Stimulated activated CD8-positive, alpha-beta memory T cell treated with anti-CD3 and anti-CD28 coated beads, Interleukin-12 subunit alpha, Interleukin-12 subunit beta, amount 100 ng/mL, for 24 hours (primary cell): ENCODE data around the gene SH2D7.

ENCODE experiments used
- DNase-seq: peaks from one replicate; pipeline ENCODE4 v3.0.0-alpha.2; 2020; ENCODE audit errors: extremely low read depth

The SH2D7 gene

DNA sequence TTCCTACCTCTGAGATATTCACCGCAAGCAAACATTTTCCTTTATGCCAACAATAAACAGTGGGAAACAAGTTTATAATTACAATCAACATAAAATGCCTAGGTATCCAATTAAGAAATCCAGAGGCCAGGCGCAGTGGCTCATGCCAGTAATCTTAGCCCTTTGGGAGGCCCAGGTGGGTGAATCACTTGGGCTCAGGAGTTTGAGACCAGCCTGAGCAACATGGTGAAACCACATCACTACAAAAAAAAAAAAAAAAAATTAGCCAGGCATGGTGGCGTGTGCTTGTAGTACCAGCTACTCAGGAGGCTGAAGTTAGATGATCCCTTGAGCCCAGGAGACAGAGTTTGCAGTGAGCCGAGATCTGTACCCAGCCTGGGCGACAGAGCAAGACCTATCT is 32.1 kb upstream of the SH2D7 start:
- no peak for DNase-seq

DNA sequence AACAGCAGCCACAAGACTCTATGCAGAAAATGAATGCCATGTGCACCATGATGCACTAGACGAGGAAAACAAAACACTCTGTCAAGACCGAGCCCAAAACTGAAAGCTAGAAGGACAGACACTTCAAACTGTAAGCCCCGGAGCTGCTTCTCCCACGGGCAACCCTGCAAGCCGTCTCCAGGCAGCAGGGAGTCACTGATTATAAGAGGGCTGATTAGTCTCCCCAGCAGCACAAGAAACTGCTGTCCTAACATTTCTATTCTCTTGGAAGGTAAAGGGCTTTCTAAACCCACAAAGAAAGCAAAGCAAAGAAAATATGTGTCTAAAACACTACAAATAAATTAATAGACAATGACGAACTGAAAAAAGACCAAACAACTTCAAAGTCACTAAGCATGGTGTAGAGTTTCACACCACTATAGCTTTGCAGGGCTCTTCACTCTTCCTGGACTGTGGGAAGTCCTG is 30.4 kb upstream of the SH2D7 start:
- DNase-seq, result no peak

DNA sequence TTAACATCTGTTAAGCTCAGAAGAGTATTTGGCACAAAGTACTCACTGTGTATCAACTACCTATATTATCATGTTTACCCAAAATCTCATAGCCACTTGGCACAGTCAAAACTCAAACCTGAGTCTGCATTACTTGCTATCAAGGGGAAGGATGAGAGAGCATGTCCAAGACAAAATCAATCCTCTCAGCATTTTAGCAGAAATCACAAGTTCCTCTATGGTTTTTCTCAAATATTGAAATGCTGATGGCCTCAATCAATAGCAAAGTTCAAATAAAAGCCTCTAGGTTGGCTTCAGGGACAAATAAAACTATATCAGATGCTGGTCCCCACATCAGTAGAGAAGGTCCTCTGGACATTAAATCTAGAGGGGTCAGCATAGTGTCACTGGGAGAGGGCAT is 29.1 kb upstream of the SH2D7 start:
- DNase-seq, result no peak

DNA sequence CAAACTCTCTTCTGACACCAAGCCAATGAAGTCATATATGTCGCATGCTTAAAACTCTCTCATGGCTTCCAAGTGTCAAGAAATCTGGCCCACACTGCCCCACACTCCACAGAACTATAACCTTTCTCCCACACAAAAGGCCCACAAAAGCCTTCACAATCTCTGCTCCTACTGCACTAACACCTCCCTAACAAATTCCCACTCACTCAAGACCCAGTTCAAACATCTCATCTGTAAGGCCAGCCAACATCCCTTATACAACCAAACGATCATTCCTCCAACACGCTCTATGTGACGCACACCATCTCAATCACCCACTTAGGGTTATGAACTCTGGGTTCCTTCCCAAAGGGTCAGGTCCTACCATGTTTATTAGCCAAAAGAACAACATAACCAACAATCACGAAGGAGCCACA is 28.4 kb upstream of the SH2D7 start:
- no peak for DNase-seq

DNA sequence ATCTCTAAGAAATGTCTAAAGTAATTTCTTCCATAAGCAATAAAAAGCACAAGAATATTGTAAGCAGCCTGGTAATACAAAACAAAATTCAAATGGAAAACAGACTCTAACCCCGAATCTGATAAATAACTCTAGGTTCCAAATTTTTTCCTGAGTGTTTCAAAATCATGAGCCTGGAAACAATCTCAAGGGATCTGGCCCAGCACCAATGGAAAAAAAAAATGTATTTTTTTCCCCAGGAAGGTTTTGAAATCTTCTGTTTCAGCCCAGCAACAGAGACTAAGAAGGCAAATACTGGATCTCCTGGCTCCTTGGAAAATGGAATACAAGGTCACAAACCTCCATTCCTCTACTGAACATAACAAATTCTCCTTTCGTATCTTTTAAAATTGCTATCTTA is 27.8 kb upstream of the SH2D7 start:
- no peak for DNase-seq

DNA sequence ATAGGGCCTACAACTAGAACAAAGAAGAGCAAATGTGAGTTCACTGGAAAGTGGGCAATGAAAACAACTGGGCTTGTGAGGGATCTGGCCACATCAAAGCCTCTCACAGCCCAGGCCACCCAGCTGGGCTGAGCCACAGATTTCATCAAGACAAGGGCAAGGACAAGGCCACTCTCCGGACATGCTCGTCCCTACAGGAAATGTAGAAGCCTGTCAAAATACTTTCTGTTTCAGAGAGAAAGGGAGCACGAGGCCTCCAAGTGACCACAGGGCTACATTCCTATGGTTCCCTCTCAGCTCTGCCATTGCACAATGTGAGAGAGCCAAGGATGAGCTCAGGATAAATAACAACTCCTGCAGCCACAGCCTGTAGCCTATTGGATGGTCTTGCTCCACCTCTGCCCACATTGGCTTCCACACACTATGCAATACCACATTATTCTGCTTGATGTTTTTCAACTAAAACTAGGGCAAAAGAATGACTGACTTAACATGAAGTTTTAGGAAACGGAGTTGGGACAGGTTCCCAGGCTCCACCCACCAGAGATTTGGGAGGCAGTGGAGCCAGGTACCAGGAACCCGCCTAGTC is 27.0 kb upstream of the SH2D7 start:
- no peak for DNase-seq

DNA sequence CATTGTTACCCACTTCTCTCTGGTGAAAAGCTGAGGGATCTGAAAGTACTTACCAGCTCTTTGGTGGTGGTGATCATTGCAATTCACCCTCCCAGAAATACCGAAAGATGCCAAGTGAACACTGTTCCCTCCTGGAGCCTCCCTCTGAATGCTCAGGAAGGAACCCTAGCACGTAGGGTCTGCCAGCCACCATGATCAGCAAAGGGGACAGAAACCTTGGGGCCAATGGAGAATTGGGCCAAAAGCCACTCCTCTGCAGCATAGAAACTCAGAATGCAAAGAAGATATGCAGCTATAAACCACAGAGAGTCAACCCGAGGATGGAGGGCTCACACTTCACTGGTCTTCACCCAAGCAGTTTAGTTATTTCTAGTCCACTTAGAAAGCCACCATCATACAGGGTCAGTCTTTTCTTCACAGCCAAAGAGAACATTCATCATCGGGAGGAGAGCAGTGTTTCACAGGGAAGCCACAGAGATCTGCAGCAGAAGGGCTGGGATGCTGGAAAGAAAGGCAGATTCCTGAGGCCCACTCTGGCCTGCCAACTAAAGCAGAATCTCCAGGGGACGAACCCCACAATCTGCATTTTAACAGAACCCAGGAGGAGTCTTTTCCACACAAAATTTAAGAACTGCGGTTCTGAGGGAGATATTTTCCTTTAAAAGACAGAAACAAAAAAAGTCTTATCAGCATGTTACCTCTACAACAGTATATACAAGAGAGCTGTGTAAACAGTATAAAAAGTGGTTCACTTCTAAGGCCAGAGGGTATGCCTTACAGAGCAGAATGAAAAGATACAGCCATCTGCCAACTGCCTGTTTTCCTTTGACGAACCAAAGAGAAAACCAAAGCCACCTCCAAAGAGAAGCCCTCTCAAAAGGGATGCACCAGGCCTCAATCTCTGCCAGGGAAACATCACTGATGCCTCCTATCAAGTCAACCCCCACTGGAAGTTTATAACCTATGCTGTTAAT is 26.1 kb upstream of the SH2D7 start:
- DNase-seq, result no peak

DNA sequence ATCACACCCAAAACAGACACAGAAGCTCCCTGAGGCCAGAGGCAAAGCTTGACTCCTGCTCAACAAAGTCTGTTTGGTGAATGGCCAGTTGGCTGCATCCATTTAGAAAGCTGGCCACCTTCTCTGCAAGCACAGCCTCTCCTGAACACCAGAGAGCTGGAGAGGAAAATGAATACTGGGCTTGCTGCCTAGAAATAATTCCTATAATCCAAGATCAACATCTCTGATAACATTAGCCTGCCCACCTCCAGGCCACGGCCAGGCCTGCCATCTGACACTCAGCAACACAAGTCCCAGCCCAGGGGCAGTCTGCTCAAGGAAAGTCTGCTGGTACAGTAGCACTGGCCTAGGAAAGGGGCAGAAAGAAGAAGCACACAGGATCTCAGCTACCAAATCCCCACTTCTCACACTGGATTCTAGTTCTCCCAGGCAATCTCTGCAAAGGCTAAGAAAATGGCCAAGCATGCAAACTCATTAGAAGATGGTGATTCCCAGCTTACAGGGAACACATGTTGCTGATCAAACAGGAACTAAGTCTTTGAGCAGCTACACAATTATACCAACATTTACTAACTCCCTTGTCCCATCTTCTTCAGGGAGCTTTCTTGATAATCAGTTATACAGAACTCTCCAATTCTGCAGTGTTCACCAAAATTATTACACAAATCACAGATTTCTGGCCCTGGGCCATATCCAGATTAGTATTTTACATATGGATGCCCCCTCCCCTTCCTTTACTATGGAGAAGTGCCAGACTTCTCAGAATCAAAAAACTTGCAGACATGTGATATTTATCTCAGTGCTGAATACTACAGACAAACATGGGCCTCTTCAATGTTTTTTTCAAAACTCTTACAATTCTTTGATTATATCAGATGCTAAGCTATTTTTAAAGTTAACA is 24.8 kb upstream of the SH2D7 start:
- DNase-seq, result no peak

DNA sequence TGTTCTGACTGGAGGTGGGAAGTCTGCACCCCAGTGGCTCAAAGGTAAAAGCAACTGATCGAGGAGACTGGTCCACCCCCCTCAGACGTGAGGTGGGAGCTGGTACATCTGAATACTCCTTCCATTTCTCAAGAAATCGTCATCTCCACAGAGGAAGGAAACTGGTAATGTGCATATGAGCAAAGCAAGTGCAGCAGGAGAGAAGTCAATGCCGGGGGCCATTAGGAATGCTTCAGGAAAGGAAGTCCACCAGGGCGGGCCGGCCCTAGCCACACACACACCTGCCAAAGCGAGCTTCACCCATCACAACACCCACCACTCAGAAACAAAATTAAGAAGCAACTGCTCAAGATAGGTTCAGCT is 23.3 kb upstream of the SH2D7 start:
- no peak for DNase-seq

DNA sequence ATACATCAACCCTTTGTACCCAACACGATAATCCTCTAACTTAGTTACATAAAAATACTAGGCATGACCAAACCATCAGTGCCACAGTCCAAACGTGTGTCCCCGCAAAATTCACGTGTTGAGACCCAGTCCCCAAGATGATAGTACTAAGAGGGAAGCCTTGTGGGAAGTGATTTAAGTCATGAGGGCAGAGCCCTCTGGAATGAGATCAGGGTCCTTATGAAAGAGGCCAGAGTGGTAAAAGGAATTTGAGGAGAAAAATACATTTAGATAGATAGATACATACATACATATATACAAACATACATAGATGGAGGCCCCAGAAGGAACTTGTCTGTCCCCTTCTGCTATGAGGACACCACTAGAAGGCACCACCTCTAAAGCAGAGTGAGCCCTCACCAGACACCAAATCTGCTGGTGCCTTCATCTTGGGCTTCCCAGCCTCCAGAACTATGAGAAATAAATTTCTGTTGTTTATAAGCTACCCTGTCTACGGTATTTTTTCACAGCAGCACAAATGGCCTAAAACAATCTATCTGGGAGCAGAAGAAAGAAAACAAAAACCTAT is 22.8 kb upstream of the SH2D7 start:
- no peak for DNase-seq

DNA sequence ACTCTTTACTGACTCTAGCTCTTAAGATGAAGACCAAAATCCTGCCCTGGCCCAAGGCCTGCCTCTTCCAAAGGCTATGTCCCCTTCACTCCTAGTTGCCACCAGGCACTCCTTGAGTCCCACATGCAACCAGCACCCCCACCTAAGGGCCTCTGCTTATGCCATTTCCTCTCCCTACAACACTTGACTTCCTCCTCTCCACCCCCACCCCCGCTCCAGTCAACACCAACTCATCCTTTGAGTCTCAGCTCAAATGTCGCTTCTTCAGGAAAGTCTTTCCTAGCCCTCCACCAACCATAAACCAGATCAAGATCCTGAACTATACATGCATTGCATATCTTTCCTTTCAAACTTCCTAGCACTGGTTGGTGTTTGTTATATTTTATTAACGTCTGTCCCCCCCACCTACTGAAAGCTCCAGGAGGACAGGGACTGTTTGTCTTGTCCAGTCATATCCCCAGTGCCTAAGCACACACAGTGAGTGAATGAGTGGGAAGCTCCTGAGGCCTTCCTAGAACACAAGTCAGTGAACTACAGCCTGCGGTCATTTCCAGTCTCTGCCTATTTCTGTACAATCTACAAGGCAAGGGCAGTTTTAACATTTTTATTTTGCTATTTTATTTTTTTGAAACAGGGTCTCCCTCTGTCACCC is 22.2 kb upstream of the SH2D7 start:
- DNase-seq, result no peak

DNA sequence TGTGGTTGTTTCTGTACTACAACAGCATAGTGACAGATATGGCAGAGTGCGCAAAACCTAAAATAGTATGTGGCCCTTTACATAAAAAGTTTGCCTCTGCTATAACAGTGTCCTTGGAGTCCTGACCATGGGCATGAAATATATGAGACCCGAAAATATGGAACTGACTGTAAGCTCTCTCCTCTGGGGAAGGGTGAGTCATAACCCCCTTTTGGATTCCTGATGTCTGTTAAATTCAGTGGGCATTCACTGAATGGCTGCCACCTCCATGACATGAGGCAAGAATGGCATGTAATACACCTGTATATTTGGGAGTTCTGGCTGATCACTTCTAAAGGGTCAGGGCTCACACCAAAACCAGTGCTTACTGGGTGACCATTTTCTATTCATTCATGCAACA is 21.0 kb upstream of the SH2D7 start:
- no peak for DNase-seq

DNA sequence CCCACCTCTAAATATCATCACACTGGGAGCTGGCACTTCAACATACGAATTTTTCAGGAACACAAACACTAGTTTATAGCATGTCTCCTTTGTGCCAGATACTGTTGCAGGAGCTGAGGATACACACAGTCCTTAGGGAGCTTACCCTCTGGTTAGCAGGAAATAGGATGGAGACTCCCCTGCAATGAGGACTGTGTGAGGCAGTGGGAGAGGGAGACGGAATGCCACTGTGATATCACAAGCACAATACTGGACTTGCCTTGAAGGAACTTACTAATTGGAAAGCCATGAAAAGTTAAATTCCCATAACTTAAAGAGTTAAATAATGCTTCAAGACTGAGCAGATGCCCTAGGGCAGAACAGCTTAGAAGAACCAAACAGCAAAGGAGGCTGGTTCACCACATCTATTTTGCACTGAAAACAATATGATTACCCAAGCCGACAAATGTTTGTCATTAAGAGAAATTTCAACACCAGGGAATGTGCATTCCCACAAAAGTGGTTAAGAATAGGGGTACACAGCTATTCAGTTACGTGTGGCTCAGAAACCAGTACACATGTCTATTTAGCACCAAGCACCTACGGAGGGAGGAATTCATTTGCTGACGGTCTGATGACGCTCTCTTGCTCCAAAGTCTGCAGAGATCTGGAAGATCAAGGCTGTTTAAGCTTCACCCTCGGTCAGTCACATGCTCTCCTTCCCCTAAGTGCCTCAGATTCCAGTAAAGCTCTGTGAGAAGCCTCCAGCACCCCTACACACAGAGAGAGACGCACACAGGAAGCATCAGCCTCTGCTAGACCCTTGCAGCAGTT is 20.1 kb upstream of the SH2D7 start:
- no peak for DNase-seq

DNA sequence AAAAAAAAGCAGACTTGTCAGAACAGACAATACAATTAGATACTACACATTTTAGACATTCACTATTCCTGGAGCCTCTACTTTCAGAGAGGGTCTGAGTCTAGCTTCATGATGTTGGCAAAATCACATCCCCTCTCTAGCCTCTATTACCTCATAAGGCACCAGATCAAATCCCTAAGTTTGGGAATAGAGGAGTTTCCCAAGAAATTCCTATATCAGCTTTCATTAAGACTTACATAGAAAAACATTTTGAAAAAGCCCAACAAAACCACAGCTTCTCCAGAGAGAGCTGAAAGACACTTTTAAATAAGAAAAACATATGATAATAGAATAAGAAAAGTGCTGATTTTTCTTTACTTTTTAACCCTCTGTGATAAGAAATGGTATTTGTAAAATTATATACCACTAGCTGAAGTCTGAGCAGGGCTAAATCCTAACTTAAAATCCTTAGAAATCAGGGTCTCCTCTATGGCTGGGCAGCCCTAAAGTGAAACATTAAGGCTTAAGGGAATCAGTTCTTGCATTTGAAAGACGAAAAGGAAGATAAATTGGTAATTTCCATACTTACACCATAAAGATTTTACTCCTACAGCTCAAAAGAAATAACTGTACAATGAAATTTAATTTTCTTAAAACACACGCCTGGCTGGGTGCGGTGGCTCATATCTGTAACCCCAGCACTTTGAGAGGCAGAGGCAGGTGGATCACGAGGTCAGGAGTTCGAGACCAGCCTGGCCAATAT is 19.1 kb upstream of the SH2D7 start:
- DNase-seq, result no peak

DNA sequence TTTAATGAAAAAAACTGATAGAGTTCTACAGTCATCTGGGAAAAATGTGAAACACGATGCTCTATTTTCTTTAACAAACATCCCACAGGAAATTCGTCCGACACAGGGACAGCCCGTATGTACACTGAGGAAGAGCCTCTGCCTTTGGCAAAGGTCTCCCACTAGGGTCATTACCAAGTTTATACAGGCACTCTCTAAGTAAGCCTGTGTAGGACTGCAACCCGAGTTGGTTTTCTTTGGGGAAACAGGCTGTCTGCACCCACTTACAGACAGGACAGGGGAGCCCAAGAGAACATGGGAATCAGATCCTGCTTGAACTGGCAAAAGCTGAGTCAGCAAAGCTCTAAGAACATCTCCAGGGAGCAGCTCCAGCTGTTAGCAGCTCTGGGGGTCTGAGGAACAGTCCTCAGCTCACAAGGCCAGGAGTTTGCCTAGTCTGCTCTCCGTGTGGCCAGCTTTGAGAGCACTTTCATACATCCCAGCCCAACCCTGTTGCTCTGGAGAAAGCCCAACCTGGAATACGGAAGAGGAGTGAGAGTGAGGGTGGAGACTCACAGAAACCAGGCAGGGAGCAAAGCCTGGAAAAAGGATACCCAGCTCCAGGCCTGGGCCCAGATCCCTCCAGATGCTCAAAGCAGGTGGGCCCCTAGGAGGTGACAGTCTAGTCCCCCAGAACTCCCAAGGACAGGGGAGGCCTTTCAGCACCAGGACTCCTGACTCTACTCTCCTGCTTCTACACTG is 16.7 kb upstream of the SH2D7 start:
- DNase-seq, result no peak

DNA sequence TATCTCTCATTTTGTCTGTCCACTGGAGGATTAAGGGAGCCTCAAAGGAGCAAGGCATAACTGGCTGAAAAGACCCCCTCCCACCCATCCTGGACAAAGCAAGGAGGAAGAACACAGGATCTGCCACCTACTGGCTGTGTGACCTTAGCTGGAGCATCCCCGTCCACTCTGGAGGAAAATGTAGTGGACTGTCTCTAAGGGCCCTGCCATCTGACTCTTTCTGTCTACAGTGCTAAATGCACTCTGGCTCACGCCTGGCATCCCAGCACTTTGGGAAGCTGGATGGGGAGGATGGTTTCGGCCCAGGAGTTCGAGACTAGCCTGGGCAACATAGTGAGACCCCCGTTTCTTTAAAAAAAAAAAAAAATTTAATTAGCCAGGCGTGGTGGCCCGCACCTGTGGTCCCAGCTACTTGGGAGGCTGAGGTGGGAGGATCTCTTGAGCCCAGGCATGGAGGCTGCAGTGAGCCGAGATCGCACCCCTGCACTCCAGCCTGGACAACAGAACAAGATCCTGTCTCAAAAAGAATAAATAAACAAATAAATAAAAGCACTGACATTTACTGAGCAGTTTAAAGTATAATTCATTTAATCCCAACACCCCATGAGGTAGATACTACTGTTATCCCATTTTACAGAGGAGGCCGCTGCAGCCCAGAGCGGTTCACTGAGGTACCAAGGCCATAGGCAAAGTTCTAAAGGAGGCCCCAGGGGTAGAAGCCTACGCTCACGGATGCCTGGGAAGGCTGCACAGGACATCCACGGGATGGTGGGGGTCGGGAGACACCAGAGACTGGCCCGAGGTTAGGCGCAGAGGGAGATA is 15.9 kb upstream of the SH2D7 start:
- no peak for DNase-seq

DNA sequence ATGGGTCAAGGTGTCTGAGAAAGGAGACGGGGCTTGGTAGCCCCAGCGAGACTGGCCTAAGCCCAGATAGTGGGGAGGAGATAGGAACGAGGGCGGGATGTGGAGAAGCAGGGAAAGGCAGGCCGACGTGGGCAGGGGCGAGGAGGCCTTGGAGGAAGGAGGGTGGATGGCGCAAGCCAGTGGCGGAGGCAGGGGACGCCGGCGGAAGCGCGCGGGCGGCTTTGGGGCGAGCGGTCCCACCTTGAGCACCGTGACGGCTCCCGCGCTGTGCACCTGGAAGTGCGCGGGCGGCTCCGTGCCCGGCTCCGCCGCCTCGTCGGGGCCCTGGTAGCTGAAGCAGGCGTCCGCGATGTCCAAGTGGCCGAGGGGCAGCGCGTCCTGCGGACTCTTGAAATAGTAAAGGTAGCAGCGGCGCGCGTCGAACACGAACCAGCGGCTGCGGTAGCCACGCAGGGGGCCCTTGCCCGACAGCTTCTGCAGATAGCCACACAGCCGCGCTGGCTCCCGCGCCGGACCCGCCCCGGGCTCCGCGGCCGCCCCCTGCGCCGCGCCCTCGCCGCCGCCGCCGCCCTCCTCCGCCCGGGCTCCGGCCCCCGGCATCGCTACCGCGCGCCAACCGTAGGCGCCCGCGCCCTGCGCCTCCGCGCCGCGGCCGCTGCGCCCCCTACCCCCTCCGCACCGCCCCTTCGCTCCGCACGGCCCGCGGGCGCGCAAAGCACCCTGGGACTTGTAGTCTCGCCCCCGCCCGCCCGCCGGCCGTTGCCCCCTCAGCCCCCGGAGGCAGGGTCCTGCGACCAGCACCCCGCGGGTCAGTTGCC is 15.1 kb upstream of the SH2D7 start, which contains the start of gene TBC1D2B:
TBC1D2B (minus strand) TSS at position 659 of the 818 bp plus-strand sequence; CDS start at position 600, 59 bp downstream.
- DNase-seq, result peak; percentile 36
